Measurements from ENCODE around the gene ADISSP.
A peak's percentile ranks its signal among the peaks of the same experiment; 100 is the strongest.

Gene ADISSP

DNA sequence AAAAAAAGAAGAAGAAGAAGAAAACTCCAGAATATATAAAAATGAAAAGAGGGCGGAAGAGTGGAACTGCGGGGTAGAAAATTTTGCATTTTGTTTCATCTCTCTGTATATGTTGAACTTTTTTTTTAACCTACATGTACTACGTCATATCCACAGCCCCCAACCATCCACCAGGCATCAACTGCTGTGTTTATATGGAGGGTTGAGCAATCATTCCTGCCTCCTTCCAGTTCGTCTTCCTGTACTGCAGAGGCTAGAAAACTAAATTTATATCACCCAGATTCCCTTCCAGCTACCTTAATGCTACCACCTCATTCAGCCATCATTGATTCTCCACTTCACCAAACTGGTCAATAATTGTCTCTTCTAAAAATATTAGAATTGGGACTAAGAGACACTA lies 45.6 kb downstream of the ADISSP start:
- Histone ChIP-seq H3K9me3 (no peaks in the 10 kb centered on the region), H3K36me3 (no peaks in the 10 kb centered on the region), H3K4me3 (no peak overlapping the region), H3K27me3 (peaks cover 0 to 28% of the 10 kb centered on the region in 2 donors), H3K4me1 (no peaks in the 10 kb centered on the region), H3K27ac (no peak overlapping the region)
- intact Hi-C loops (cut with DNase I; ENCODE audit: low total_unique reads): no loop called here
- DNase-seq: no peak
- TF ChIP-seq, protein P1, sequence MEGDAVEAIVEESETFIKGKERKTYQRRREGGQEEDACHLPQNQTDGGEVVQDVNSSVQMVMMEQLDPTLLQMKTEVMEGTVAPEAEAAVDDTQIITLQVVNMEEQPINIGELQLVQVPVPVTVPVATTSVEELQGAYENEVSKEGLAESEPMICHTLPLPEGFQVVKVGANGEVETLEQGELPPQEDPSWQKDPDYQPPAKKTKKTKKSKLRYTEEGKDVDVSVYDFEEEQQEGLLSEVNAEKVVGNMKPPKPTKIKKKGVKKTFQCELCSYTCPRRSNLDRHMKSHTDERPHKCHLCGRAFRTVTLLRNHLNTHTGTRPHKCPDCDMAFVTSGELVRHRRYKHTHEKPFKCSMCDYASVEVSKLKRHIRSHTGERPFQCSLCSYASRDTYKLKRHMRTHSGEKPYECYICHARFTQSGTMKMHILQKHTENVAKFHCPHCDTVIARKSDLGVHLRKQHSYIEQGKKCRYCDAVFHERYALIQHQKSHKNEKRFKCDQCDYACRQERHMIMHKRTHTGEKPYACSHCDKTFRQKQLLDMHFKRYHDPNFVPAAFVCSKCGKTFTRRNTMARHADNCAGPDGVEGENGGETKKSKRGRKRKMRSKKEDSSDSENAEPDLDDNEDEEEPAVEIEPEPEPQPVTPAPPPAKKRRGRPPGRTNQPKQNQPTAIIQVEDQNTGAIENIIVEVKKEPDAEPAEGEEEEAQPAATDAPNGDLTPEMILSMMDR (IDR thresholded peaks at IDR 0.05): no peak

DNA sequence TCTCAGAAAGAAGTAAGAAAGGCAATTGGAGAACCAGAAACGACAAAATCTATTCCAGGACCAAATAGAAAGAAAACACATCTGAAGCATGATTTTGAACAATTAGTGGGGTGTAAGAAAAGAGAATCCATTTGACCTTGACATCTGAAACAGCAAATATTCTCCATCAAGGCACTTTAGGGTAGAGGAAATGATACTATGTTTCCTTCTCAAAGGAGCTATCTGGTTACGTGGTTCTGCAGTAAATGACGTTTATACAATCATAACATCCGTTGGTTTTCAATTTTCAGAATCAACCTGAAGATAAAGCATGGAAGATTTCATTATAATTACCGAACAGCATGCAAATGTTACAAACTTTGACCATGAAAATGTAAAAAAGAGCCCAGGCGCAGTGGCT lies 46.9 kb downstream of the ADISSP start:
- Histone ChIP-seq H3K36me3 (no peaks in the 10 kb centered on the region), H3K9me3 (no peaks in the 10 kb centered on the region), H3K4me1 (no peaks in the 10 kb centered on the region), H3K27me3 (peaks cover 0 to 25% of the 10 kb centered on the region in 2 donors), H3K27ac (no peak overlapping the region), H3K4me3 (no peak overlapping the region)
- TF ChIP-seq, protein P1 (IDR thresholded peaks at IDR 0.05): no peak
- DNase-seq: no peak
- intact Hi-C loops (cut with DNase I; ENCODE audit: low total_unique reads): no loop called here

DNA sequence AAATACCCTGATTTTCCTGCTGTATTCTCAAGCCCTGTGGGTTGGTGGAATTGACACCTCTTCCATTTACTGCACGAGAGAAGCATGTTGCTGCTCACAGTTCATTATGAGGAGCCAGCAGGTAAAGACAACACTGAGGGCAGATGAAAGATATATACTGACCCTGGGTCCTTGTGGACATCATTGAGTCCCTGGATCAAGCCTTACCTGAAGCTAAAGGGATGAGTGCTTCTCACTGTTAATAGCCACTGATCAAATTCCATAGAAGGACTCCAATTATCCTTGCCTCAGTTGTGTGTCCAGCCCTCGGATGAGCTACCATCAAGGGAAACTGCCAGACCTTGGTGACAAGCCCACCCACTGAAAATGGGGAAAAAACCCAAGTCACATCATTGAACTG lies 47.5 kb downstream of the ADISSP start:
- H3K9me3 ChIP-seq: no peaks in the 10 kb centered on the region
- DNase-seq: no peak
- no peaks in the 10 kb centered on the region for H3K36me3 ChIP-seq
- no peaks in the 10 kb centered on the region for H3K4me1 ChIP-seq
- no peak overlapping the region for H3K4me3 ChIP-seq
- H3K27me3 ChIP-seq: peaks cover 0 to 22% of the 10 kb centered on the region in 2 donors
- intact Hi-C loops (cut with DNase I; ENCODE audit: low total_unique reads): no loop called here
- H3K27ac ChIP-seq: no peak overlapping the region
- TF ChIP-seq, protein P1 (IDR thresholded peaks at IDR 0.05): no peak

DNA sequence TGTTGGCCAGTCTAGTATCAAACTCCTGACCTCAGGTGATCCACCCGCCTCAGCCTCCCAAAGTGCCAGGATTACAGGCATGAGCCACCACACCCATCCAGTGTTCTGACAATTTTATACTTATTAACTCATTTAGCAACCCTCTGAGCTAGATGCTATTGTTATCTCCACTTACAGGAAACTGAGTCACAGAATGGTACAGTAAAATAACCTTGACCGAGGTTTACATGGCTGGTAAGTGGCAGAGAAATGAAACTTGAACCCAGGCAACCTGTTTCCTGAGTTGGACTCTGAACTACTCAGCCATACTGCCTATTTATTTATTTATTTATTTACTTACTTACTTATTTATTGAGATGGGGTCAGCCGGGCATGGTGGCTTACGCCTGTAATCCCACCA lies 48.5 kb downstream of the ADISSP start:
- peaks cover 0 to 22% of the 10 kb centered on the region in 2 donors for H3K27me3 ChIP-seq
- TF ChIP-seq, protein P1 (IDR thresholded peaks at IDR 0.05): no peak
- H3K4me1 ChIP-seq: no peaks in the 10 kb centered on the region
- H3K36me3 ChIP-seq: no peaks in the 10 kb centered on the region
- H3K4me3 ChIP-seq: no peak overlapping the region
- DNase-seq: no peak
- intact Hi-C loops (cut with DNase I; ENCODE audit: low total_unique reads): no loop called here
- H3K27ac ChIP-seq: no peak overlapping the region
- no peaks in the 10 kb centered on the region for H3K9me3 ChIP-seq

DNA sequence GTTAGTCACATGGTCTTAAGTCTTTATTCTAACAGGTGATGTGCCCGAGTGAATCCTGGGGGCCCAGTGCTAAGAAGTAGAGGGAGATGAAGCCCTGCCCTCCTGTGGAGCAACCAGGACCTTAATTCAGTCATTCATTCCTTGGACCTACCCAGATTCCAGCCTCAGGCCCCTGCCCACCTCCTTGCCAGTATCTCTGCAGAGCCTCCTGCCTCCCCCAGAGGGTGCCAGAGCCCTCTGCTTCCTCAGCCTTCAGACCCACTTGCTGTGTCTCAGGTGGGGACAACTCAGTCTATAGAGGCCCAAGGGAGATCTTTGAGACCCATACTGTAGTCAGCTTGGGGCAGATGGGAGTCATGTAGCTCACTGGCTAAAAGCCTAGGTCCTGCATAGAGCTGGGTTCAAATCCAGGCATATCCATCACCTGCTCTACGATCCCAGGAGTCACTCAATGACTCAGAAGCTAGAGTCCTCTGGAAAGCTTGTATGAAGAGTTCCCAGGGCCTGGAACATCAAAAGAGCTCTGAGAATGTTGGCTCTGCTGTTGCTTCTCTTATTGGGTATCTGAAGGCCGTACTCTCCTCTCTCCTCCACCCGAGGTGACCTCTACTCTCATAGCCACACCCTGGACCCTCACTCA lies 51.2 kb downstream of the ADISSP start:
- H3K27me3 ChIP-seq: peaks cover 0 to 22% of the 10 kb centered on the region in 2 donors
- TF ChIP-seq, protein P1 (IDR thresholded peaks at IDR 0.05): peak; percentile 31 to 38
- intact Hi-C loops (cut with DNase I; ENCODE audit: low total_unique reads): no loop called here

DNA sequence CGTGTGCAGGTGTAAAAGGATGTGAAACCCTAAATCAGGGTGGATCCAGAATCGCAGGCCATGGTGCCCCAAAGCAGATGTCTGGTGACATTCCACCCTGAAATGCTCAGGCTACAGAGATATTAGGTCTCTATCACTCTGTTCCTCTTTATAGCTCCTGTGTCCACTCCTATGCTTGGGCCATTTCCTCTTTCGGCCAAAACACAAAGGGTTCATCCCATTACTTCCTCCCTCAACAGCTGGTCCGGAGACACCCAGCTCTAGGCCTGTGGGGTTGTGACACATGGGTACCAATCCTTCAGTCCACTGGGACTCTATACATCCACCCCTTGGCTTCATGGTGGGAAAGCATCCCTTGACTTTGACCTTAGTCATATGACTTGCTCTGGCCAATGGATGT lies 53.5 kb downstream of the ADISSP start:
- Histone ChIP-seq H3K4me3 (no peak overlapping the region), H3K4me1 (peaks cover 0 to 8% (median 0%) of the 10 kb centered on the region in 4 donors), H3K27ac (no peak overlapping the region), H3K27me3 (peaks cover 0 to 12% of the 10 kb centered on the region in 2 donors), H3K36me3 (no peaks in the 10 kb centered on the region), H3K9me3 (no peaks in the 10 kb centered on the region)
- TF ChIP-seq, protein P1 (IDR thresholded peaks at IDR 0.05): no peak
- intact Hi-C loops (cut with DNase I; ENCODE audit: low total_unique reads): no loop called here
- no peak for DNase-seq

More for the DNA sequence above, 51.2 kb downstream of the ADISSP start:
- Histone ChIP-seq H3K36me3 (no peaks in the 10 kb centered on the region), H3K27ac (no peak overlapping the region), H3K9me3 (no peaks in the 10 kb centered on the region), H3K4me1 (no peaks in the 10 kb centered on the region), H3K4me3 (no peak overlapping the region)
- no peak for DNase-seq
